Measurements from ENCODE around the gene ANKRD42. TPM values are rescaled to one million over a fixed set of nuclear protein-coding genes. Genes with fewer than 3 reads are reported as not detected.

The ANKRD42 gene
- total and polyA plus RNA-seq, 2 of the 8 experiments (the other 6 are each of a cell fraction or from before 2014, with no cell fraction given): 2.0 to 5.5 TPM

DNA sequence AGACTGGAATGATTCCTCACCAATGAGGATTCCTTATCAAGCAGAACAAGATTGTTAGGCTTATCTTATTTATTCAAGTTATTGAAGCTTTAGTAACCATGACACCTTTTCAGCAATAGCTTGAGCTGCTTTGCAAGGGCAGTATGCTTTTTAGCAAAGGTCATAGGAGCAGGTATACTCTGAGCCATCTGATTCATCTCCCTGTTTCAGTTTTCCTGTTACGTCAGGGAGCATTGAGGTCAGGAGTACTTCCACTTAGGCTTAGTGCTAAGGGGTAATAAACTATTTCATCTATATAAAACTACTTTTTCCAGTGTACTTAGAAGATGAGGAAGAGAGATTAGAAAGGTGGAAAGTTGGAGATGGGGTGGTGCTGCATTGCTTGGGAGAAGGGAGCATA, 17.7 kb upstream of the ANKRD42 start:
- Histone ChIP-seq H3K4me2 (ENCODE audit: insufficient read depth in 1 of 2, low read depth in 2 of 2, low read length in 2 of 2) (no peak overlapping the region), H3K4ac (replicated peaks; ENCODE audit: insufficient read length, low read depth, low read length) (no peak overlapping the region), H4K5ac (ENCODE audit: insufficient read length, low read depth, low read length) (no peak overlapping the region), H3K56ac (replicated peaks; ENCODE audit: insufficient read length, low read depth, low read length) (no peak overlapping the region), H2BK20ac (ENCODE audit: low read length) (no peak overlapping the region), H4K8ac (ENCODE audit: extremely low read depth, insufficient read depth, low read length) (no peak overlapping the region), H3K14ac (ENCODE audit: insufficient read length) (no peak overlapping the region), H2BK120ac (replicated peaks; ENCODE audit: low read depth, low read length) (no peak overlapping the region), H4K20me1 (replicated peaks in 1 of 2; ENCODE audit: control insufficient read depth in 1 of 2, insufficient read depth in 2 of 2, low read length in 2 of 2) (peaks cover 6 to 9% of the 10 kb centered on the region in 2 experiments), H3K36me3 (ENCODE audit: control insufficient read depth in 2 of 4, insufficient read depth in 4 of 4, low read length in 3 of 4) (peaks cover 4 to 89% (median 48%) of the 10 kb centered on the region in 4 experiments; a peak in 7 of 8 replicates), H2BK5ac (ENCODE audit: low read depth, low read length) (no peak overlapping the region), H3K79me2 (ENCODE audit: control insufficient read depth in 1 of 2, insufficient read depth in 2 of 2, low read length in 2 of 2) (peaks cover 0 to 41% of the 10 kb centered on the region in 2 experiments; a peak in 2 of 4 replicates), H3K23me2 (ENCODE audit: low read depth, low read length) (no peaks in the 10 kb centered on the region), H3K9ac (replicated peaks in 1 of 4; ENCODE audit: extremely low read depth in 1 of 4, low read depth in 3 of 4, low read length in 3 of 4) (no peak overlapping the region), H2BK15ac (ENCODE audit: low read length) (no peak overlapping the region), H3K4me1 (replicated peaks in 1 of 4; ENCODE audit: control insufficient read depth in 3 of 4, insufficient read depth in 4 of 4, low read length in 3 of 4) (no peaks in the 10 kb centered on the region), H3K79me1 (ENCODE audit: low read depth, low read length) (no peaks in the 10 kb centered on the region; the same call in 1 of the 2 replicates), H3K4me3 (ENCODE audit: extremely low read depth in 1 of 4, insufficient read depth in 2 of 4, low read depth in 3 of 4, low read length in 4 of 4) (no peak overlapping the region), H3K23ac (ENCODE audit: insufficient read length) (no peak overlapping the region), H2BK12ac (ENCODE audit: low read depth, low read length) (no peak overlapping the region), H2AFZ (ENCODE audit: low read length) (no peak overlapping the region), H3K27me3 (replicated peaks in 1 of 4; ENCODE audit: control insufficient read depth in 3 of 4, extremely low read depth in 1 of 4, insufficient read depth in 3 of 4, low read length in 3 of 4) (no peaks in the 10 kb centered on the region), H2AK5ac (ENCODE audit: low read depth, low read length) (no peak overlapping the region), H4K91ac (replicated peaks; ENCODE audit: insufficient read length, low read length) (no peak overlapping the region), H3K9me3 (ENCODE audit: insufficient read depth in 2 of 2, low read depth in 1 of 2, low read length in 1 of 2) (no peaks in the 10 kb centered on the region), H3K27ac (ENCODE audit: low read depth, low read length) (no peak overlapping the region), H3K18ac (ENCODE audit: extremely low read depth, low read length) (no peak overlapping the region)
- ChIA-PET POLR2A (ENCODE audit: partially characterized antibody) (interaction anchor here (1.2 kb wide), 1 partner anchor 15 kb away, joined by 3 read pairs; no protein-coding TSS in a partner anchor), CTCF (ENCODE audit: partially characterized antibody) (interaction anchor here (0.9 kb wide), 1 partner anchor 252 kb away, joined by 3 read pairs; no protein-coding TSS in a partner anchor)
- FAIRE-seq: no peak
- TF ChIP-seq RNF2 (IDR thresholded peaks at IDR 0.05; ENCODE audit: borderline replicate concordance, low read depth, low read length, missing control alignments, poor library complexity, severe bottlenecking) (no peak), CBX5 (IDR thresholded peaks at IDR 0.05; ENCODE audit: low read depth, low read length) (no peak), EZH2 (IDR thresholded peaks at IDR 0.05; ENCODE audit: low read depth, low read length, severe bottlenecking) (no peak), SRF (IDR thresholded peaks at IDR 0.05; ENCODE audit: low read depth, low read length) (no peak), TCF12 (IDR thresholded peaks at IDR 0.05; ENCODE audit: low read depth, low read length) (no peak), BCL11A (IDR thresholded peaks at IDR 0.05; ENCODE audit: low read depth in 2 of 2, low read length in 2 of 2) (no peak), CEBPB (IDR thresholded peaks at IDR 0.05; ENCODE audit: low read depth, low read length) (no peak), POLR2AphosphoS5 (IDR thresholded peaks at IDR 0.05; ENCODE audit: low read depth, low read length) (no peak), SP4 (IDR thresholded peaks at IDR 0.05; ENCODE audit: low read length) (no peak)
- TF ChIP-seq, protein P1, sequence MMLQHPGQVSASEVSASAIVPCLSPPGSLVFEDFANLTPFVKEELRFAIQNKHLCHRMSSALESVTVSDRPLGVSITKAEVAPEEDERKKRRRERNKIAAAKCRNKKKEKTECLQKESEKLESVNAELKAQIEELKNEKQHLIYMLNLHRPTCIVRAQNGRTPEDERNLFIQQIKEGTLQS (IDR thresholded peaks at IDR 0.05; ENCODE audit: insufficient read depth, low read depth, low read length): no peak
- 100% methylated on average over 1 of the region's 1 CpG; no CpG with 5 or more reads in 1 of the 2 experiments for WGBS, 2 experiments (ENCODE audit: extremely low coverage in 1 of 2, insufficient coverage in 1 of 2, insufficient read length in 1 of 2, insufficient replicate concordance in 2 of 2, low coverage in 1 of 2, low lambda C conversion rate in 2 of 2, missing lambda C conversion rate in 1 of 2)
- DNase-seq (ENCODE audit: low read depth in 1 of 2, low spot score in 2 of 2): no peak

Data from H1 (cell line).